Trophoblast cell (in vitro differentiated cells and primary cell): ENCODE data around the gene KLHL30.

Experiments used
- DNase-seq, 2 donors: peaks; one replicate each; pipeline ENCODE4 v3.0.0-alpha.2; 2016
- H2AFZ ChIP-seq: 2 replicates; pipeline ENCODE4 v1.6.1; 2013; ENCODE audit warnings: low read length, moderate library complexity, mild to moderate bottlenecking; ENCODE audit not compliant: insufficient read depth, poor library complexity
- H2AK5ac ChIP-seq: 2 replicates; pipeline ENCODE4 v1.6.1; 2013; ENCODE audit warnings: mild to moderate bottlenecking, low read length
- H2BK120ac ChIP-seq: 2 replicates; pipeline ENCODE4 v1.6.1; 2013; ENCODE audit warnings: low read length, mild to moderate bottlenecking, moderate library complexity; ENCODE audit not compliant: insufficient read depth, poor library complexity
- H2BK12ac ChIP-seq: 2 replicates; pipeline ENCODE4 v1.6.1; 2013; ENCODE audit warnings: mild to moderate bottlenecking, low read length, moderate library complexity
- H2BK5ac ChIP-seq: 2 replicates; pipeline ENCODE4 v1.6.1; 2013; ENCODE audit warnings: low read length, low read depth, moderate library complexity, mild to moderate bottlenecking; ENCODE audit not compliant: poor library complexity
- H3K14ac ChIP-seq: 2 replicates; pipeline ENCODE4 v1.6.1; 2013; ENCODE audit warnings: mild to moderate bottlenecking, low read length
- H3K18ac ChIP-seq: 2 replicates; pipeline ENCODE4 v1.6.1; 2013; ENCODE audit warnings: mild to moderate bottlenecking, low read length
- H3K23ac ChIP-seq: 2 replicates; pipeline ENCODE4 v1.6.1; 2013; ENCODE audit warnings: low read length
- H3K27ac ChIP-seq: 2 replicates; pipeline ENCODE4 v1.5.1; 2013; ENCODE audit warnings: low read depth, mild to moderate bottlenecking, inconsistent platforms, low read length, moderate library complexity
- H3K27me3 ChIP-seq: 2 replicates; pipeline ENCODE4 v1.6.1; 2013; ENCODE audit warnings: inconsistent platforms, mild to moderate bottlenecking, low read length, moderate library complexity; ENCODE audit not compliant: insufficient read depth
- H3K36me3 ChIP-seq, 2 experiments: 1 replicate in 1 of 2; 2 replicates in 1 of 2; pipeline ENCODE4 v1.6.1; 2013; ENCODE audit warnings: low read length in 2 of 2, mild to moderate bottlenecking in 2 of 2, moderate library complexity in 1 of 2; ENCODE audit not compliant: insufficient read depth in 2 of 2, control insufficient read depth in 1 of 2
- H3K4ac ChIP-seq: 2 replicates; pipeline ENCODE4 v1.6.1; 2013; ENCODE audit warnings: low read depth, mild to moderate bottlenecking, low read length, moderate library complexity
- H3K4me1 ChIP-seq, 2 experiments: 1 replicate in 1 of 2; 2 replicates in 1 of 2; pipeline ENCODE4 v1.6.1; 2013; ENCODE audit warnings: low read length in 2 of 2, mild to moderate bottlenecking in 2 of 2, moderate library complexity in 1 of 2; ENCODE audit not compliant: insufficient read depth in 2 of 2, control insufficient read depth in 1 of 2
- H3K4me2 ChIP-seq: 2 replicates; pipeline ENCODE4 v1.6.1; 2013; ENCODE audit warnings: inconsistent platforms, mild to moderate bottlenecking, low read length, moderate library complexity
- H3K4me3 ChIP-seq: 2 replicates; pipeline ENCODE4 v1.5.1; 2013; ENCODE audit warnings: mild to moderate bottlenecking, low read depth, low read length, inconsistent platforms
- H3K79me1 ChIP-seq: one replicate; pipeline ENCODE4 v1.6.1; 2013; ENCODE audit warnings: low read length
- H3K79me2 ChIP-seq: 2 replicates; pipeline ENCODE4 v1.6.1; 2013; ENCODE audit warnings: low read length, mild to moderate bottlenecking; ENCODE audit not compliant: control insufficient read depth, insufficient read depth, poor library complexity
- H3K9ac ChIP-seq: 2 replicates; pipeline ENCODE4 v1.6.1; 2013; ENCODE audit warnings: mild to moderate bottlenecking, low read length
- H3K9me3 ChIP-seq: 2 replicates; pipeline ENCODE4 v1.6.1; 2013; ENCODE audit warnings: low read depth, mild to moderate bottlenecking, control low read depth, inconsistent platforms, low read length; ENCODE audit not compliant: insufficient read depth
- H4K12ac ChIP-seq: 2 replicates; pipeline ENCODE4 v1.6.1; 2013; ENCODE audit warnings: low read depth, mild to moderate bottlenecking, low read length, moderate library complexity
- H4K8ac ChIP-seq: 2 replicates; pipeline ENCODE4 v1.6.1; 2013; ENCODE audit warnings: low read depth, mild to moderate bottlenecking, low read length, moderate library complexity
- H4K91ac ChIP-seq: one replicate; pipeline ENCODE4 v1.6.1; 2013; ENCODE audit warnings: low read depth, mild to moderate bottlenecking, low read length, moderate library complexity
- WGBS: extraction: QIAGEN DNeasy Blood & Tissue Kit; methylation state at CpG from one replicate; pipeline ENCODE4 v1.1.7; 2013; ENCODE audit warnings: missing lambda C conversion rate; ENCODE audit not compliant: insufficient read length, insufficient coverage; ENCODE audit errors: extremely low coverage; 5-methylcytosine and 5-hydroxymethylcytosine counted together

KLHL30 gene

DNA sequence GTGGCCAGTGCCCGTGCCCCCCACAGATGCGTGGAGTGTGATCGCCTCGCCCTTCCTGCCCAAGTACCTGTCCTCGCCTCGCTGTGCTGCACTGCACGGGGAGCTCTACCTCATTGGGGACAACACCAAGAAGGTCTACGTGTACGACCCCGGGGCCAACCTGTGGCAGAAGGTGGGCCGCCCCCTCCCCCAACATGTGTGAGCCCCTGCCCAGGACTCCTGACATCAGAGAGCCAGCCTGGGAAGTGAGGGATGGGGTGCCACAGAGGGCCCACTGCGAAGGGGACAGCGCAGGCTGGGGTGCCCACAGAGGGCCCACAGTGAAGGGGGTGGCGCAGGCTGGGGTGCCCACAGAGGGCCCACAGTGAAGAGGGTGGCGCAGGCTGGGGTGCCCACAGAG, 10.5 kb downstream of the KLHL30 start:
- WGBS, result no CpG with 5 or more reads among the region's 15 CpGs
- H3K4ac ChIP-seq, result no peak overlapping the region
- no peaks in the 10 kb centered on the region for H3K79me2 ChIP-seq
- H2BK5ac ChIP-seq, result no peak overlapping the region
- no peaks in the 10 kb centered on the region for H3K4me1 ChIP-seq
- no peak for DNase-seq
- H2BK12ac ChIP-seq, result no peak overlapping the region
- no peak overlapping the region for H4K12ac ChIP-seq
- no peak overlapping the region for H3K23ac ChIP-seq
- H4K8ac ChIP-seq, result no peak overlapping the region
- H3K27ac ChIP-seq, result no peak overlapping the region
- H3K4me3 ChIP-seq, result no peak overlapping the region
- no peak overlapping the region for H2AK5ac ChIP-seq
- no peaks in the 10 kb centered on the region for H3K27me3 ChIP-seq
- H3K79me1 ChIP-seq, result no peaks in the 10 kb centered on the region
- no peak overlapping the region for H4K91ac ChIP-seq
- H3K36me3 ChIP-seq, result no peaks in the 10 kb centered on the region
- H3K18ac ChIP-seq, result no peak overlapping the region
- H3K4me2 ChIP-seq, result no peak overlapping the region
- H2AFZ ChIP-seq, result no peak overlapping the region
- H3K9ac ChIP-seq, result no peak overlapping the region
- no peak overlapping the region for H3K14ac ChIP-seq
- no peak overlapping the region for H2BK120ac ChIP-seq
- no peaks in the 10 kb centered on the region for H3K9me3 ChIP-seq

DNA sequence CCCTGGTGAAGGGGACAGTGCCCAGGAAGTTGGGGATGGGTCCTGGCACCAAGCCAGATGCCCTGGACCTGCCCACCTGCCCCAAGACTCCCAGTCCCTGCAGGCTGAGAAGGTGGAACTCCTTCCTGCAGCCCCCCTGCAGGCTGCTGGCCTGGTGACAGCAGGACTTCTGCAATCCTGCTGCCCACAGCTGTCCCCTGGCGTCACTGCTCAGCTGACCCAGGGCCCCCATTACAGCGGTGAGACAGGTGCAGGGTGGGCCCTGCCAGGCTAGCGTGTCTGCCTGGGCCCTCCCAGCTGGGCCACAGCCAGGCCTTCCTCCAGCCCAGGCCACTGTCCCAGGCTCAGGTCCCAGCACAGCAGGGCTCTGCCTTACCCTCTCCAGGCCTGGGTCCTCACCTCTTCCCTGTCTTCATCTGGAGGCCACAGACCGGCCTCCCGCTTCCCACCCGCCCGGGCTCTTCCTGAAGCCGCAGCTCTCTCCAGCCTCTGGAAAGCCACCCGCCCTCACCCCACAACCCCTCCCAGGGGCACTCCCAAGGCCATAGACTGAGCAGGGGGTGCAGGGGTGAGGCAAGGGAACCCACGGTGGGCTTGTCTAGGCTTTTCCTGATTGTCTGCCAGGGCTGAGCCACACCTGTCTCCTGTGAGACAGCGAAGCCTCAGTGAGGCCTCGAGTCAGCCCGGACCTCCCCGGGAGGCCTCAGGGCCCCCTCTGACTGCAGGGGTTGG, 11.5 kb downstream of the KLHL30 start:
- Histone ChIP-seq H4K12ac (no peak overlapping the region), H3K9me3 (peaks cover 2% of the 10 kb centered on the region), H3K4me2 (no peak overlapping the region), H2BK120ac (no peak overlapping the region), H3K4me3 (no peak overlapping the region), H3K4me1 (no peaks in the 10 kb centered on the region), H3K18ac (no peak overlapping the region), H3K23ac (no peak overlapping the region), H4K8ac (no peak overlapping the region), H3K9ac (no peak overlapping the region), H3K79me1 (no peaks in the 10 kb centered on the region), H3K14ac (no peak overlapping the region), H3K4ac (no peak overlapping the region), H3K27me3 (no peaks in the 10 kb centered on the region), H4K91ac (no peak overlapping the region), H3K79me2 (no peaks in the 10 kb centered on the region), H2BK5ac (no peak overlapping the region), H2AFZ (no peak overlapping the region), H3K27ac (no peak overlapping the region), H3K36me3 (no peaks in the 10 kb centered on the region), H2AK5ac (no peak overlapping the region), H2BK12ac (no peak overlapping the region)
- DNase-seq, result no peak
- no CpG with 5 or more reads among the region's 14 CpGs for WGBS

DNA sequence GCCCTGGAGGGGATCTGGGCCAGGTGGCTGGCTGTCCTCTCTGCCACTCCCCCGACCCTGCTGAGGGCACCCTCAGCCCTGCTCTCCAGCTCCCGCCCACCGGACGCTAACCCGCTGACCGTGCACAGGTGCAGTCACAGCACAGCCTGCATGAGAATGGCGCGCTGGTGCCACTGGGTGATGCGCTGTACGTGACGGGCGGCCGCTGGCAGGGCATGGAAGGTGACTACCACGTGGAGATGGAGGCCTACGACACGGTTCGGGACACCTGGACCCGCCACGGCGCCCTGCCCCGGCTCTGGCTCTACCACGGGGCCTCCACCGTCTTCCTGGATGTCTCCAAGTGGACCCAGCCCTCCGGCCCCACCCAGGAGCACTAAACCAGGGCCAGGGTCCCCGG, 12.2 kb downstream of the KLHL30 start:
- Histone ChIP-seq H4K8ac (no peak overlapping the region), H3K4me2 (no peak overlapping the region), H3K27ac (no peak overlapping the region), H3K23ac (no peak overlapping the region), H3K79me1 (no peaks in the 10 kb centered on the region), H3K36me3 (no peaks in the 10 kb centered on the region), H2AK5ac (no peak overlapping the region), H2AFZ (no peak overlapping the region), H4K91ac (no peak overlapping the region), H3K18ac (no peak overlapping the region), H4K12ac (no peak overlapping the region), H3K9ac (no peak overlapping the region), H3K9me3 (peaks cover 2% of the 10 kb centered on the region), H3K4me1 (no peaks in the 10 kb centered on the region), H3K27me3 (no peaks in the 10 kb centered on the region), H3K4ac (no peak overlapping the region), H2BK5ac (no peak overlapping the region), H2BK12ac (no peak overlapping the region), H3K79me2 (no peaks in the 10 kb centered on the region), H3K4me3 (no peak overlapping the region), H2BK120ac (no peak overlapping the region), H3K14ac (no peak overlapping the region)
- DNase-seq, result no peak
- no CpG with 5 or more reads among the region's 25 CpGs for WGBS

DNA sequence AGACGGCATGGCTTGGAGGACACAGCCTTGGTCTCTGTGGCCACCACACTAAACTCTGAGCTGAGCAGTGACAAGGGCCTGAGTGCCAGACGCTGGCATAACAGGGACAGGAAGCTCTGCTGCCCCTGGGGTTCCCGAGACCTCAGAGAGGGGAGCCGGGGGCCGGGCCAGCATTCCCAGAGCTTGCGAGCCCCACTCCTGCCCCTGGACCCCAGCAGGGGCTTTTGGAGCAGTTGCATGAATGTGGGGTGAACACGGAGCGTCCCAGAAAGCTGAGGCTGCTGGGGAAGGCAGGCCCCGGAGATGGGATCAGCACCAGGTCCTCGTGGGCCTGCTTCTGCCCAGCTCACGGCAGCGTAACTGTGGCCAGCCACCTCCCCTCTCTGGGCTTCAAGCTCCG, 12.7 kb downstream of the KLHL30 start:
- Histone ChIP-seq H3K79me1 (no peaks in the 10 kb centered on the region), H2BK120ac (no peak overlapping the region), H3K4me2 (no peak overlapping the region), H3K27ac (no peak overlapping the region), H2AK5ac (no peak overlapping the region), H3K23ac (no peak overlapping the region), H4K12ac (no peak overlapping the region), H4K8ac (no peak overlapping the region), H3K14ac (no peak overlapping the region), H2AFZ (no peak overlapping the region), H3K9me3 (peaks cover 2% of the 10 kb centered on the region), H2BK12ac (no peak overlapping the region), H3K18ac (no peak overlapping the region), H3K9ac (no peak overlapping the region), H3K4me3 (no peak overlapping the region), H3K27me3 (no peaks in the 10 kb centered on the region), H4K91ac (no peak overlapping the region), H3K4ac (no peak overlapping the region), H3K79me2 (no peaks in the 10 kb centered on the region), H3K4me1 (no peaks in the 10 kb centered on the region), H2BK5ac (no peak overlapping the region), H3K36me3 (no peaks in the 10 kb centered on the region)
- no peak for DNase-seq
- no CpG with 5 or more reads among the region's 13 CpGs for WGBS
